ENCODE results near the gene IFT122.

The IFT122 gene

GRCh38 chr3:129530821-129531220, 90.8 kb downstream of the IFT122 start:
- H3K27ac ChIP-seq, result no peak overlapping the region
- in situ Hi-C loops (cut with HindIII; ENCODE audit: low pct_ligation_motif_present, low sequenced_read_pairs), result no loop called here
- H3K4me3 ChIP-seq (ENCODE audit: low read depth, low read length), result no peak overlapping the region
- TF ChIP-seq CTCF (IDR thresholded peaks at IDR 0.05; ENCODE audit: low read depth, low read length, missing control alignments), result no peak
- no peaks in the 10 kb centered on the region for H3K36me3 ChIP-seq (replicated peaks)
- DNase-seq, result no peak
- no peaks in the 10 kb centered on the region for H3K27me3 ChIP-seq (replicated peaks)

- TF ChIP-seq CTCF (IDR thresholded peaks at IDR 0.05; ENCODE audit: low read depth, low read length, missing control alignments), result no peak
- Histone ChIP-seq H3K27ac (no peak overlapping the region), H3K36me3 (replicated peaks) (no peaks in the 10 kb centered on the region), H3K27me3 (replicated peaks) (no peaks in the 10 kb centered on the region), H3K4me3 (ENCODE audit: low read depth, low read length) (no peak overlapping the region)
- DNase-seq, result no peak
- in situ Hi-C loops (cut with HindIII; ENCODE audit: low pct_ligation_motif_present, low sequenced_read_pairs), result no loop called here
Measured at GRCh38 chr3:129531699-129532098, 91.7 kb downstream of the IFT122 start.

GRCh38 chr3:129532261-129532660, 92.2 kb downstream of the IFT122 start:
- TF ChIP-seq CTCF (IDR thresholded peaks at IDR 0.05; ENCODE audit: low read depth, low read length, missing control alignments), result no peak
- H3K27me3 ChIP-seq (replicated peaks), result no peaks in the 10 kb centered on the region
- no peak for DNase-seq
- H3K36me3 ChIP-seq (replicated peaks), result no peaks in the 10 kb centered on the region
- no peak overlapping the region for H3K27ac ChIP-seq
- no peak overlapping the region for H3K4me3 ChIP-seq (ENCODE audit: low read depth, low read length)
- in situ Hi-C loops (cut with HindIII; ENCODE audit: low pct_ligation_motif_present, low sequenced_read_pairs), result no loop called here

GRCh38 chr3:129533406-129533805, 93.4 kb downstream of the IFT122 start:
- in situ Hi-C loops (cut with HindIII; ENCODE audit: low pct_ligation_motif_present, low sequenced_read_pairs), result no loop called here
- DNase-seq, result no peak
- no peaks in the 10 kb centered on the region for H3K27me3 ChIP-seq (replicated peaks)
- no peak overlapping the region for H3K4me3 ChIP-seq (ENCODE audit: low read depth, low read length)
- no peak overlapping the region for H3K27ac ChIP-seq
- no peaks in the 10 kb centered on the region for H3K36me3 ChIP-seq (replicated peaks)
- no peak for TF ChIP-seq CTCF (IDR thresholded peaks at IDR 0.05; ENCODE audit: low read depth, low read length, missing control alignments)

GRCh38 chr3:129534428-129535027, 94.5 kb downstream of the IFT122 start:
- H3K27ac ChIP-seq, result no peak overlapping the region
- in situ Hi-C loops (cut with HindIII; ENCODE audit: low pct_ligation_motif_present, low sequenced_read_pairs), result no loop called here
- H3K27me3 ChIP-seq (replicated peaks), result no peaks in the 10 kb centered on the region
- no peaks in the 10 kb centered on the region for H3K36me3 ChIP-seq (replicated peaks)
- no peak for DNase-seq
- no peak for TF ChIP-seq CTCF (IDR thresholded peaks at IDR 0.05; ENCODE audit: low read depth, low read length, missing control alignments)
- H3K4me3 ChIP-seq (ENCODE audit: low read depth, low read length), result no peak overlapping the region

GRCh38 chr3:129535075-129535474, 95.1 kb downstream of the IFT122 start:
- DNase-seq, result no peak
- TF ChIP-seq CTCF (IDR thresholded peaks at IDR 0.05; ENCODE audit: low read depth, low read length, missing control alignments), result no peak
- in situ Hi-C loops (cut with HindIII; ENCODE audit: low pct_ligation_motif_present, low sequenced_read_pairs), result no loop called here
- H3K4me3 ChIP-seq (ENCODE audit: low read depth, low read length), result no peak overlapping the region
- H3K27me3 ChIP-seq (replicated peaks), result no peaks in the 10 kb centered on the region
- H3K36me3 ChIP-seq (replicated peaks), result no peaks in the 10 kb centered on the region
- no peak overlapping the region for H3K27ac ChIP-seq

All from brain microvascular endothelial cell (primary cell).